ENCODE measurements around the gene PRPF40B. TPM values are rescaled to one million over a fixed set of nuclear protein-coding genes. Genes with fewer than 3 reads are reported as not detected.
"Not testable (repeated sequence)": the region's sequence is repeated elsewhere in the genome, so short reads cannot be mapped to it uniquely, and the experiment has no call there.

PRPF40B gene
- polyA plus RNA-seq (ENCODE audit: insufficient read length in 12 of 12), result 10 to 100 TPM in 11 of 12 donors, not detected in 1; 10.3 to 42.6 (median 13.4) TPM
- long read RNA-seq, donor 1, result 0 reads
- long read RNA-seq, donor 2, result 0 reads
- long read RNA-seq, donor 3, partial matches to known transcripts, result 0 of 1 reads
- long read RNA-seq, donor 3, other reads (novel, unspliced or antisense), result 0 of 1 reads
- long read RNA-seq, donor 4, partial matches to known transcripts, result 0 of 1 reads
- long read RNA-seq, donor 4, other reads (novel, unspliced or antisense), result 0 of 1 reads
- long read RNA-seq, donor 5, result 0 reads
- long read RNA-seq, donor 6, result 0 reads
- long read RNA-seq, donor 7, partial matches to known transcripts, result 17 of 17 reads
- long read RNA-seq, donor 7, other reads (novel, unspliced or antisense), result 0 of 17 reads
- long read RNA-seq, donor 8, result 0 reads
- long read RNA-seq, donor 9, result 0 reads
- long read RNA-seq, donor 10, result 0 reads
- long read RNA-seq, donor 11, result 0 reads

- peak; percentile 83 for DNase-seq
Observed at GRCh38 chr12:49623142-49623904, at the start of gene PRPF40B. PRPF40B (plus strand) TSS chr12:49623561; CDS start chr12:49623591, 30 bp downstream.

GRCh38 chr12:49577589-49578315, 45.6 kb upstream of the PRPF40B start:
- no peak for DNase-seq

DNA sequence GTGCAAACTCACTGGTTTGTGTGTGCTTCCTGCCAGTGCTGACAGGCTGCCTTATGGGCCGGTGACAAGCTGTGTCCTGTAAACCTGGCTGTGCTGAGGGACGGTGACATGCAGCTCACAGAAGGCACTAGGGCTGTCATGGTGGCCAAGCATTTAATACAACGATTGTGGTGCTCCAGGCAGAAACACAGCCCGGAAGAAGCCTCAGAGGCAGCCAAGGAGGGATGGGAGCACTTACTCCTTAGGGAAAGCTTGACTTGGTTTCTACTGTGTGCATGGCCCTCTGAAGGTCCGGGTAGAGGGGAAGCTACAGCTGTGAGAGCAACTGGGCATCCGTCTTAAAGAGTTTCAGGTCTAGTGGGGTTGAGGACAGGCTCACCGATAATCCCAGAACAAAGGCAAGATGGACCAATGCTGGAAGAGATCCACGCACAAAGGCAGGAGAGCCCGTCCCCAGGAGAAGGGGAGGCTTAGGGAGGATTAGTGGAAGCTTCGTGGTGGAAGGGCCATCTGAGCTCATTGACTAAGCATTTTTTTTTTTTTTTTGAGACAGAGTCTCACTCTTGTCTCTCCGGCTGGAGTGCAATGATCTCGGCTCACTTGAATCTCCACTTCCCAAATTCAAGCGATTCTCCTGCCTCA, 44.8 kb upstream of the PRPF40B start:
- no peak for DNase-seq

- DNase-seq, result peak; percentile 80
Observed at GRCh38 chr12:49580572-49581535, 42.5 kb upstream of the PRPF40B start.

- DNase-seq, result no peak
Observed at GRCh38 chr12:49582201-49582600, 41.2 kb upstream of the PRPF40B start.

DNA sequence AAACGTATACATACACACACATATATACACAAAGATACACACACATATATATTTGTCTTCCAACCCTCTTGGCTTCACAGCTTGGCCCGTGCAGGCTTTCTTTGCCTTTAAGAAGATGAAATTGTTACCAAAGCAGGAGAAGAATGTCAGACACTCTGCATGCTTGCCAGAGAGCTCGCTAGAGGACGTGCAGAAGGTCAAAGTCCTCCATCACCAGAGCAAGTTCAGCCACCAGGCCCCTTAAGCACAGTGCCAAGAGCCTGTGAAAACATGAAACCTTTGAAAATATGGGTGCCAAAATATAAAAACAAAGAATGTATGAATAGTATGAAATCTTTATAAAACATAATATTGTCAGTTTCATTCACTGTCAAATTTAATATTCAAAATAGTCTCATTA, 40.5 kb upstream of the PRPF40B start:
- DNase-seq, result peak; percentile 57

DNA sequence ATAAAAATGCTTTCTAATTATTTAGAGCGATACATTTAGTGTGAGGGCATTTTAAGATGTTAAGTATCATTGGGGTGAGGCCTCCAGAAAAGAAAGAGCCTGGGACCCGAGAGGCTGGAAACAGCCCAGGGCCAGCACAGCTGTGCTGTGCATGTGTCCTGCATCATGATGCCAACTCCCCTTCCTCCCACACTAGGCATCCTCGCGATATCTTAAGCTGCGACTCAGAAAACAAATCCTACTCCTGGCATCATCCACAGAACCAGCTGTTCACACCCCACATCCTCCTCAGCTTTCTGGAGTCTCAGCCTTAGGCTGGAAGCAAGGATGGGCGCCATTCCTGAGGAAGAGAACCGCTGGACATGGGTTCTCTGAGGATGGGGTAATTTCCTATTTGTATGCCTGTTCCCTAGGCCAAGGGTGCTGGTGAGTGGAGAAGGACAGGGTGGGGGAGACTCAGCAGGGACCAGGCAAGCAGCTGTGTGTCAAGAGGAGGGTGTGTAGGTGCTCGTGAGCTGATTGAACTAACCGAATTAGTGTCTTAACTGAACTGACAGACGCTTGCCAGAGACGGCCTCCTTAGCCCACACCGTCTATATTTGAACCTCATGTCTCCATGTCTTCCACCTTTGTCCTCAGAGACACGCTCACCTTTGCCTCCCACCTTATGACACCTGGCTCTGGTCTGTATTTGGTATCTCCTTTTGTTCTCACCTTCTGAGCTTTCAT, 39.8 kb upstream of the PRPF40B start:
- peak; percentile 69 for DNase-seq

DNA sequence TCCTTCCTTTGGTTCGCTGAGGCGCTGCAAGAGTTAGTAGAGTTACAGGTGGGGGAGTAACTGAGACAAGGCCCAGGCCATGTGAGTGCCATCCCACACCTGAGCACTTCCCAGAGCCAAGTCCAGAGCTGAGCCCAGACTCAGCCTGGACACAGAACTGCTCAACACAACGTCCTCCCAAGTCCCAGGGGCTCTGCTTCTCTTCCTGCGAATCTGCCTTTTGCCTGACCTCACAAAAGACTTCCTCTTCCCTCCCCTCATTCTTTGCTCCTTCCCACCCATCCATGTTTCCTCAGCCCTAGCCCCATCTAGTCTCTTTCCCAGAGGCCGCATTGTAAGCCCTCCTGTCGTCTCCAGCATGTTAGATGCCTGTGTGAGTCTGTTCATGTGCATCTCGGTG, 38.8 kb upstream of the PRPF40B start:
- DNase-seq, result peak; percentile 45

DNA sequence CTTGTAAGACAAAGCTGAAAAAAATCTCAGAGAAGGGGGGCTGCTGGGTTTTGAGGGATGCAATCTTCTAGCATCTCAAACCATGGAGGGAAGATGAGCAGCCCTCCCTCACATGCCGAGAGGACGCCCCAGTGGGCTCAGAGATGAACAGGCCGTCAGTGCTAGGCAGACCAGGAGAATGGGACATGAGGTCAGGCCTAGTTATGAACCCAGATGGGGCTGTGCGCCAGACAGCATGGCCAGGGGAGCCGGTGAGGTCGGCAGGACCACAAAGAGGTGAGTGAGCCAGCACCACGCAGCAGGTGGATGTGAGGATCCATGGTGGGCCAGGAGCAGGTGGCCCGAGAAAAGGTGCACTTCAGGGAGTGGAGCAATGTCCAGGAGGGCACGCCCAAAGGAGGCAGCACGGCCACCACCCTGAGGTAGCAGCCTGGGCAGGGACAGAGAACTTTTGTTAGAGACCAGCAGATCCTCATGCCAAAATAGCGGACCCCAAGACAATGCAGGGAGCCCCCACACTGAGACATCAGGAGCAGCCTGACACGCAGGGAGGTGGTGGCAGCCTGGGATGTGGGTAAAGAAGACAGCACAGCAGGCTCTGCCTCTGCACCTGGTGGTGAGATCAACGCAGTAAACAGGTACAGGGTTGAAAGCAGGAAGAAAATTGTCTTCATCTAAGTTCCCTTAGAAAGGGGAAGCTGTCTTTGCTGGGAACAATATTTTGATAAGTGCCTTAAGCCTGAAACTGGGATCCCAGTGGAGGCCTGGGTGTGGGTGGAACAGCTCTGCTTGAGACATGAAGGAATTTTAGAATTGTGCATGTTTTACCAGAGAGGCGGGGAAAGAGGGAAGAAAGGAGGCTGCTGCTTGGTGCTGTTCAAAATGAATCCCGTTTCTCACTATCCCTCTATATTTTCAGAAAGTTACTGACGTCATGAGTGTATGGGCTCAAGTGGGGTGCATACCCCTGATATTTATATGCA, 37.6 kb upstream of the PRPF40B start:
- no peak for DNase-seq

- no peak for DNase-seq
Observed at GRCh38 chr12:49587174-49587908, 36.0 kb upstream of the PRPF40B start.

DNA sequence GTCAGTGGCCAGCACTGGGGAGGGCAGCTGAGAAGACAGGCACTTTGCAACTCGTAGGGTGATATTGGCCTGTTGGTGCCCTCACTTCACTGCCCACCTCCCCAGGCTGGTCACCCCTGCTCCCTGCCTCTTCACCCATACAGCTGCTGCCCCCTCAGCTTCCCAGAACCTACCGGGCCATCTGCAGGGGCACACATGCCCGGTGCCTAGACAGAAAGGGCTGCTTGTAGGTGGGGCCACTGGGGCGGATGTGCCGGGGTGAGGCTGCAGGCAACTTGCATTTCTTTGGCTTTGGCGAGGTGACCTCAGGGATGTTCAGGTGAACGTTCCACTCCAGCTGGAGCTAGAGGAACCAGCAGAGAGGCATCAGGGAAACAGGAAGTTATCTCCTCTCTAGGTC, 35.1 kb upstream of the PRPF40B start:
- DNase-seq, result no peak

DNA sequence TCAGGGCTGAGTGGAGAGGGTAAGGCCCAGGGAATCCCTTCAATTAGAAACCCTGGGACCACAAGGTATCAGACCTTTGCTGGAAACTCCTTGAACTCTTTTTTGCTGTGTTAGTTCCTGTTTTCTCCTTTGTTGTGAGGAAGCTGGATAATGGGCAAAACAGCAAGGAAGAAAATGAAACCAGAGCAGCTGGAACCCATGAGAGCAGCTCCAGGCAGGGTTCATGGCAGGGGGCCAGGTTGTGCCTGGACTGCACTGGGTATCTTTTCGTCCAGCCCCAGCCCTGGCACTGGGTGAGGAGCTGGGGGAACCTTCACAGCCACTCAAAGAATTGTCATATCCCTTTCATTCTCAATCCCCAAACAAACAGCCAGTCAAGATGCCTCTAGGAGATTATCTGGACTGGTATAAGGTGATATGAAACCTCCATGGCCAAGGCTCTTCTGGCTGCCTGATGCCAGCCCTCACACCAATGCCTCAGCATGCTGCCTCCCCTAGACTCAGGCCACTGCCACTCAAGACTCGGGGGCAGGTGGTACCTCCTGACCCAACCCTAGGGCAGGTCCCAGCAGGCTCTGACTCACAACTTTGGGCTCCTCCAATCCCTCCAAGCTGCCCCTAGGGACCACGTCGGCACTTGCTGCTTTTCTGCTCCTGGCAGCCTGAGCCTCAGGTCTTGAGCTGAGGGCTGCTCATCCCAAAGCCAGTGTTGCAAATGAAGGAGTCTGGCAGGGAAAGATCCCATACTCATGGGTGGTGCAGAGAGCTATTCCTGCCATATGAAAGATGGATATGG, 34.4 kb upstream of the PRPF40B start:
- no peak for DNase-seq

DNA sequence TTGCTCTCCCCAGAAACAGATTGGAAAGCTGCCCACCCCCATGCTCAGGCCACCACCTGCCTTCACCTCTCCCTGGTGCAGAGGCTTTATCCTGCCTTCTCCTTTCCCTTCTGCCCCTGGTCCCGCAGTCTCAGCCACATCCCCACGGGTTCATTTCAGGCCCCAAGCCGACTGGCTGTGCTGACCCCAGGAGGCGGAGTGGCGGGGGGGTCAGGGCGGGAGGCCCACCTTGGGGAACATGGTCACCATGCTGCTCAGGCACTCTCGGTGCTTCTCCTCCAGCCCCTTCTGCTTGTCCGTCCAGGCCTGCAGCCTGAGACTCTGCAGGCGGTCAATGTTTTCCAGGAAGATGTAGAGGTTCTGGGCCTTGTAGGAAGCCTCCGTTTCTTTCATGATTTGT, 24.8 kb upstream of the PRPF40B start:
- DNase-seq, result no peak

- DNase-seq, result no peak
Observed at GRCh38 chr12:49599961-49600360, 23.4 kb upstream of the PRPF40B start.

- DNase-seq, result no peak
Observed at GRCh38 chr12:49603721-49604120, 19.6 kb upstream of the PRPF40B start.

DNA sequence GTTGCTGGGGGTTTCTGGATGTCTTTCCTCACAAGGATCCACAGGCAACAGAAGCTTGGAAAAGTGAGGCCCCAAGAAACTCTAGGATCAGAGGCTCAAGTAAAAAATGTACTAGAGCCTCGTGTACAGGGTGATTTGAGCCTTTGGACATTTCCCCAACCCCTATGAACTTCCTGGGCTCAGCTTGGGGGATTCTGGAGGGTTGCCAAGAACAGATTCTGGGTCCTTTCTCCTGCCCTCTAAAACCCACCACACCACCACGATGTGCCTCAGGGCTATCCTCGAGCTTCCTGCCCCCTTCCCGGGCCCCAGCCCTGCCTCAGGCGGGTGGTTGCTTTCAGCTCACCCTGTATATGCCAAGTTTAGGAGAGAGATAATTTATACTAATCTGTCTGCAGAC, 18.5 kb upstream of the PRPF40B start:
- DNase-seq, result no peak

- not testable (repeated sequence) for DNase-seq
Observed at GRCh38 chr12:49605539-49605938, 17.8 kb upstream of the PRPF40B start, which contains the start of gene FAM186B. FAM186B (minus strand) TSS chr12:49605639; CDS start chr12:49605477, 162 bp downstream.
